ENCODE measurements around the gene TRIM73. TPM values are rescaled to one million over a fixed set of nuclear protein-coding genes. Genes with fewer than 3 reads are reported as not detected.
"Not testable (repeated sequence)": the region's sequence is repeated elsewhere in the genome, so short reads cannot be mapped to it uniquely, and the experiment has no call there.

The TRIM73 gene
- total RNA-seq (2014; rRNA removed) (5.2 and 6.4 TPM in 2 replicates), Bru-seq, nascent RNA (percentile 33 among the genes with signal in this experiment), BruChase-seq, experiment 1, labeled RNA remaining after a 6-hour chase (percentile 60 among the genes with signal in this experiment), BruChase-seq, experiment 2, labeled RNA remaining after a 2-hour chase (percentile 56 among the genes with signal in this experiment)
- long read RNA-seq, partial matches to known transcripts: 0 of 15 reads
- long read RNA-seq, other reads (novel, unspliced or antisense): 15 of 15 reads

DNA sequence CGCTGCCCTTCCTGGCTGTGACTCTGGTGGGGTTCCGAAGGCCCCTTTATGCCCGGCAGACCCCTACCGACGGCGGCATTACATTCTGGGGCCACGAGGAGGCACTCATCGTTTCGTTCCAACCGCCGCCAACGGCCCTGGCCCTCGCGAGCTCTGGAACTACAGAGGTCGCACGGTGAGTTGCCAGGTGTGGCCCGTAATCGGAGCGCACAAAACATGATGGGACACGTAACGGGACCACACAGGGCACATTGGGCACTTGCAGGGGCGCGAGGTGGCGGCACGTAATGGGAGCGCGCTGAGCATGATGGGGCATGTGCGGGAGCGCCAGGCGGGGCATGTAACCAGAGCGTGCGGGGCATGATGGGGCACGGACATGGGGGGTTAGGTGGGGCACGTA, at the start of gene TRIM73:
Gene TRIM73, plus strand, starts transcription at position 301 of the 400 bp plus-strand sequence. CDS start 3,305 bp downstream, outside the sequence.
- H3F3A ChIP-seq (ENCODE audit: low read length, unreplicated experiment); H3K9me3 ChIP-seq (ENCODE audit: low read length); H3K4me1 ChIP-seq (ENCODE audit: insufficient read depth, low read length); H3K4me2 ChIP-seq (ENCODE audit: low read length); DNase-seq; POLR2A ChIA-PET (ENCODE audit: unreplicated experiment); H3K27ac ChIP-seq (ENCODE audit: low read length); CTCF ChIA-PET; H3K9me2 ChIP-seq (replicated peaks; ENCODE audit: low read length); BruUV-seq (replicated peaks); H3K36me3 ChIP-seq (ENCODE audit: low read depth, low read length); H4K20me1 ChIP-seq (ENCODE audit: low read length); H3K9ac ChIP-seq (ENCODE audit: low read length); H3K79me2 ChIP-seq (ENCODE audit: low read length); H2AFZ ChIP-seq (ENCODE audit: low read length); H3K4me3 ChIP-seq (ENCODE audit: low read length); H3K27me3 ChIP-seq (ENCODE audit: low read length); intact Hi-C loops (cut with micrococcal nuclease); ATAC-seq: not testable (repeated sequence)

DNA sequence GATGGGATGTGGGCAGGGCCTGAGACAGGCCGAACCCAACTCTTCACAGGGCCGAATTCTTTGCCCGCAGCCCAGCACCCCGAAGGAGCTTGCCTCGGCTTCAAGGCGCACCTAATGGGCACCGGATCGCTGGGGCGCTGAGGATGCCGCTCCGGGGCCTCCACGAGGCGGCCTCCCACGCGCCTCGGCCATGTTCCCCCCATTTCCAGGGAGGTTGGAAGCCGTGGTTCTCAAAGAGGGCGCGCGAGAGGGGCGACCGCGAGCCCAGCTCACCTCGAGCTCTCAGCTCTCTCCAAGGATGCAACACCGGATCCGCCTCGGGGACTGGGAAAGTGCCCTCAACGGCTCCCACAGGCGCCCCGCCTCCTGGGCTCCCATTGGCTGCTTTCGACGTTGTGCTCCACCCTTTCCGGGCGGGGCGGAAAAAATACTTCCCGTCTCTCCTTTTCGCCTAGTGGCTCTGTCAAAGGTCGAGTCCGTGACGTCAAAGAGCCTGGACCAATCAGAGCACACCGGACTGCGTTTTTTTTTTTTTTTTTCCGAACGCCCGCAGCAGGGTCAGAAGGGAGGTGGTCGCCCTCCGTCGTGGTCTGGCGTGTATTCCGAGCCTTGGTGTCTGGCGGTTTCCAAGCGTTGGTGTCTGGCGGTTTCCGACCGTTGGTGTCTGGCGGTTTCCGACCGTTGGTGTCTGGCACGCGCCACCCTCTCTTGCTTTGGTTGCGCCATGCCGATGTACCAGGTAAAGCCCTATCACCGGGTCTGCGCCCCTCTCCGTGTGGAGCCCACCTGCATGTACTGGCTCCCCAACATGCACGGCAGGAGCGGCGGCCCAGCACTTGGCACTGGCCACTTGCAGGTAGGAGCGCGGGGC, 36.5 kb upstream of the TRIM73 start:
- H3K9me3 ChIP-seq (ENCODE audit: low read length); H3K9me2 ChIP-seq (replicated peaks; ENCODE audit: low read length); H3K4me3 ChIP-seq (ENCODE audit: low read length); H2AFZ ChIP-seq (ENCODE audit: low read length); H3K4me1 ChIP-seq (ENCODE audit: insufficient read depth, low read length); DNase-seq; H4K20me1 ChIP-seq (ENCODE audit: low read length); H3K27ac ChIP-seq (ENCODE audit: low read length); intact Hi-C loops (cut with micrococcal nuclease); POLR2A ChIA-PET (ENCODE audit: unreplicated experiment); H3F3A ChIP-seq (ENCODE audit: low read length, unreplicated experiment); H3K9ac ChIP-seq (ENCODE audit: low read length); BruUV-seq (replicated peaks); H3K36me3 ChIP-seq (ENCODE audit: low read depth, low read length); H3K4me2 ChIP-seq (ENCODE audit: low read length); H3K27me3 ChIP-seq (ENCODE audit: low read length); CTCF ChIA-PET; H3K79me2 ChIP-seq (ENCODE audit: low read length): not testable (repeated sequence)
- ATAC-seq: peak; percentile 91

DNA sequence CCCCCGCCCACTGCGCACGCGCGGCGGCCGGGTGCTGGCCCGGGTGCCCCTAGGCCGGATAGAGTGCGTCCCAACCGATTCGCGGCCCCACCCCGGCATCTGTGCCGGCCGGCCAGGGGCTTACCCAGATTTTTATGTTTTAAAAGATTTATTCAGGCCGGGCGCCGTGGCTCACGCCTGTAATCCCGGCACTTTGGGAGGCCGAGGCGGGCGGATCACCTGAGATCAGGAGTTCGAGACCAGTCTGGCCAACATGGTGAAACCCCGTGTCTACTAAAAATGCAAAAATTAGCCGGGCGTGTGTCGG, 35.9 kb upstream of the TRIM73 start:
- H4K20me1 ChIP-seq (ENCODE audit: low read length); H2AFZ ChIP-seq (ENCODE audit: low read length); CTCF ChIA-PET; H3K4me3 ChIP-seq (ENCODE audit: low read length); POLR2A ChIA-PET (ENCODE audit: unreplicated experiment); H3K9me3 ChIP-seq (ENCODE audit: low read length); BruUV-seq (replicated peaks); H3K9ac ChIP-seq (ENCODE audit: low read length); H3K4me1 ChIP-seq (ENCODE audit: insufficient read depth, low read length); H3K4me2 ChIP-seq (ENCODE audit: low read length); DNase-seq; H3K79me2 ChIP-seq (ENCODE audit: low read length); H3K9me2 ChIP-seq (replicated peaks; ENCODE audit: low read length); intact Hi-C loops (cut with micrococcal nuclease); H3K27ac ChIP-seq (ENCODE audit: low read length); H3F3A ChIP-seq (ENCODE audit: low read length, unreplicated experiment); H3K36me3 ChIP-seq (ENCODE audit: low read depth, low read length); H3K27me3 ChIP-seq (ENCODE audit: low read length): not testable (repeated sequence)
- ATAC-seq: peak; percentile 75; the same call in 1 of the 2 replicates

DNA sequence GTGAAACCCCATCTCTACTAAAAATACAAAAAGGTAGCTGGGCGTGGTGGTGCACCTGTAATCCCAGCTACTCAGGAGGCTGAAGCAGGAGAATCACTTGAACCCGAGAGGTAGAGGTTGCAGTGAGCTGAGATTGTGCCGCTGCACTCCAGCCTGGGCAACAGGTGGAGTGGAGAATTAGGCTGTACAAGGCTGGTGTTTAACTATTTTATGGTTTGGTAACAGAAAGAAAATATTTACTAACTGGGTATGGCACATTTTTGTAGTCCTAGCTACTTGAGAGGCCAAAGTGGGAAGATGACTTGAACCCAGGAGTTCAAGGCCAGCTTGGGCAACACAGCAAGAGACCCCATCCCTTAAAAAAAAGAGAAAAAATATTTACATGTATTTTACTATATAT, 31.4 kb upstream of the TRIM73 start:
- intact Hi-C loops (cut with micrococcal nuclease); H3K27ac ChIP-seq (ENCODE audit: low read length); H3K4me3 ChIP-seq (ENCODE audit: low read length); H3K9ac ChIP-seq (ENCODE audit: low read length); H3K4me1 ChIP-seq (ENCODE audit: insufficient read depth, low read length); BruUV-seq (replicated peaks); H3K4me2 ChIP-seq (ENCODE audit: low read length); H3K79me2 ChIP-seq (ENCODE audit: low read length); CTCF ChIA-PET; DNase-seq; H3K27me3 ChIP-seq (ENCODE audit: low read length); H3K9me3 ChIP-seq (ENCODE audit: low read length); H3F3A ChIP-seq (ENCODE audit: low read length, unreplicated experiment); ATAC-seq; H4K20me1 ChIP-seq (ENCODE audit: low read length); H2AFZ ChIP-seq (ENCODE audit: low read length); POLR2A ChIA-PET (ENCODE audit: unreplicated experiment); H3K36me3 ChIP-seq (ENCODE audit: low read depth, low read length); H3K9me2 ChIP-seq (replicated peaks; ENCODE audit: low read length): not testable (repeated sequence)

DNA sequence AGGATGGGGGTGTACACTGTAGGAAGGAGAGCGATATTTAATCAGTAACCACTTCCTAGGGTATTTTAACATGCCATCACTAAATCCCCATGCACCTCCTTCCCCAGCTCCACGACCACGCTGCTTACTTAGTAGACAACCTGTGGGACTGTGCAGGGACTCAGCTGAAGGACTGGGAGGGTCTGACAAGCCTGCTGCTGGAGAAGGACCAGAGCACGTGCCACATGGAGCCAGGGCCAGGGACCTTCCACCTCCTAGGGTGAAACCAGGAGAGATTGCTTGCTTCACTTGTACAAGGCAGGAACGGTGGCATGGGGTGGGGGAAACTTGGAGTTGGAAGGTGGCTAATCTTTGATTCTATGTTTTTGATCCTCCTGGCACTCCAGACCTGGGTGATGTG, 28.8 kb upstream of the TRIM73 start:
- H3K27ac ChIP-seq (ENCODE audit: low read length); BruUV-seq (replicated peaks); POLR2A ChIA-PET (ENCODE audit: unreplicated experiment); CTCF ChIA-PET; H3K4me3 ChIP-seq (ENCODE audit: low read length); H3F3A ChIP-seq (ENCODE audit: low read length, unreplicated experiment); ATAC-seq; H3K9me3 ChIP-seq (ENCODE audit: low read length); H3K79me2 ChIP-seq (ENCODE audit: low read length); intact Hi-C loops (cut with micrococcal nuclease); DNase-seq; H2AFZ ChIP-seq (ENCODE audit: low read length); H3K36me3 ChIP-seq (ENCODE audit: low read depth, low read length); H3K4me1 ChIP-seq (ENCODE audit: insufficient read depth, low read length); H3K4me2 ChIP-seq (ENCODE audit: low read length); H3K9me2 ChIP-seq (replicated peaks; ENCODE audit: low read length); H4K20me1 ChIP-seq (ENCODE audit: low read length); H3K27me3 ChIP-seq (ENCODE audit: low read length); H3K9ac ChIP-seq (ENCODE audit: low read length): not testable (repeated sequence)

DNA sequence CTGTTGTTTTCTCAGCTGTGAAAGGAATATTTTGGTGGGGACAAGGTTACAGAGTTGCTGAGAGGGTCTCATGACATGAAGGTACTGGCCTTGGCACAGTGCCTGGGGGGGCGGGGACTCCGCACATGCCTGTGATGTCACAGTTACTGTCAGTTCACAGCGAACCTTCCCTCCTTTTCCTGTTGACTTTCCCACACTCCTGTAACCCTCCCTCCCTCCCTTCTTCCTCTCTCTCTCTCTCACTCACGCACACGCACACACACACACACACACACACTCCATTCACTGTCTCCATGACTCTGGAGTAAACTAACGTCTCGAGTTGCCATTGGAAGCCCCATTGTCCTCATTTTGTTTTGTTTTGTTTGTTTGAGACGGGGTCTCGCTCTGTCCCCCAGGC, 28.1 kb upstream of the TRIM73 start:
- POLR2A ChIA-PET (ENCODE audit: unreplicated experiment); H3K4me2 ChIP-seq (ENCODE audit: low read length); H3K4me1 ChIP-seq (ENCODE audit: insufficient read depth, low read length); H3K9me2 ChIP-seq (replicated peaks; ENCODE audit: low read length); ATAC-seq; H3K9ac ChIP-seq (ENCODE audit: low read length); H3K27ac ChIP-seq (ENCODE audit: low read length); CTCF ChIA-PET; H3K4me3 ChIP-seq (ENCODE audit: low read length); H3K79me2 ChIP-seq (ENCODE audit: low read length); H3F3A ChIP-seq (ENCODE audit: low read length, unreplicated experiment); H3K36me3 ChIP-seq (ENCODE audit: low read depth, low read length); H3K9me3 ChIP-seq (ENCODE audit: low read length); H4K20me1 ChIP-seq (ENCODE audit: low read length); H2AFZ ChIP-seq (ENCODE audit: low read length); DNase-seq; intact Hi-C loops (cut with micrococcal nuclease); BruUV-seq (replicated peaks); H3K27me3 ChIP-seq (ENCODE audit: low read length): not testable (repeated sequence)

All from PC-3 (cell line).